ENCODE measurements around the gene NUMB.

The NUMB gene

DNA sequence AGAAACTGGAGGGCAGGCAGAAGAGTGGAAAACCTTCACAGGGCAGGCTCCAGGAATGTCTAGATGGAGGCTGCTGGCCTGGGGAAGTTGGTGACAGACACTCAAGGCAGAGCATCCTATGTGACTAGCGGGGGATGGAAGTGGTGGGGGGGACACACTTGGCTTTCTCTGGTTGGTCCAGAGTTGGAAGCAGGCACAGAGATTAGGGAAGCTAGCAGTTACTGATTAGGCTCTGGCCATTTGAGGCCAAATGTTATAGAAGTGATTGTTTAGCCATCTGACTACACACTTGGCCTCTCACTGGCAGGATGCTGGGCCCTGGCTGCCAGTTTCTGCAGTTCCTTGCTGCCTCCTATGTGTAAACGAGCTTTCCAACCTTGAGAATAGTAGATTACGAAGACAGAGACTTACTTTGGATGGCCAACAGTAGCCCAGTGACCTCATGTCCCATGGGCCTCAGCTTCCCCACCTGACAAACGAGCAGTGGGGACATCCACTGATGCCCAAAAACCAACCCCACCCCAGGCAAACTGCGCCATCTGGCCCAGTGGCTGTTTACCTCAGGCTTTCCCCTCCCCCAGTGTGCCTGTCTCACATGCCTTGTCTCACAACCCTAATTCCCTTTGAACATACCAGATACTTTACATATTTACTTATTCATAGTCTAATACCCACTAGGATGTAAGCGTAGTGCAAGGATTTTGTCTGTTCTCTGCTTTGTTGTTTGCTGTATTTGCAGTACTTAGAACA is 118.3 kb downstream of the NUMB start:
- Histone ChIP-seq H3K4me3 (no peak overlapping the region), H3K27ac (no peak overlapping the region)
- no peak for DNase-seq (ENCODE audit: low spot score)
- TF ChIP-seq, protein P1, sequence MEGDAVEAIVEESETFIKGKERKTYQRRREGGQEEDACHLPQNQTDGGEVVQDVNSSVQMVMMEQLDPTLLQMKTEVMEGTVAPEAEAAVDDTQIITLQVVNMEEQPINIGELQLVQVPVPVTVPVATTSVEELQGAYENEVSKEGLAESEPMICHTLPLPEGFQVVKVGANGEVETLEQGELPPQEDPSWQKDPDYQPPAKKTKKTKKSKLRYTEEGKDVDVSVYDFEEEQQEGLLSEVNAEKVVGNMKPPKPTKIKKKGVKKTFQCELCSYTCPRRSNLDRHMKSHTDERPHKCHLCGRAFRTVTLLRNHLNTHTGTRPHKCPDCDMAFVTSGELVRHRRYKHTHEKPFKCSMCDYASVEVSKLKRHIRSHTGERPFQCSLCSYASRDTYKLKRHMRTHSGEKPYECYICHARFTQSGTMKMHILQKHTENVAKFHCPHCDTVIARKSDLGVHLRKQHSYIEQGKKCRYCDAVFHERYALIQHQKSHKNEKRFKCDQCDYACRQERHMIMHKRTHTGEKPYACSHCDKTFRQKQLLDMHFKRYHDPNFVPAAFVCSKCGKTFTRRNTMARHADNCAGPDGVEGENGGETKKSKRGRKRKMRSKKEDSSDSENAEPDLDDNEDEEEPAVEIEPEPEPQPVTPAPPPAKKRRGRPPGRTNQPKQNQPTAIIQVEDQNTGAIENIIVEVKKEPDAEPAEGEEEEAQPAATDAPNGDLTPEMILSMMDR (IDR thresholded peaks at IDR 0.05), result no peak

DNA sequence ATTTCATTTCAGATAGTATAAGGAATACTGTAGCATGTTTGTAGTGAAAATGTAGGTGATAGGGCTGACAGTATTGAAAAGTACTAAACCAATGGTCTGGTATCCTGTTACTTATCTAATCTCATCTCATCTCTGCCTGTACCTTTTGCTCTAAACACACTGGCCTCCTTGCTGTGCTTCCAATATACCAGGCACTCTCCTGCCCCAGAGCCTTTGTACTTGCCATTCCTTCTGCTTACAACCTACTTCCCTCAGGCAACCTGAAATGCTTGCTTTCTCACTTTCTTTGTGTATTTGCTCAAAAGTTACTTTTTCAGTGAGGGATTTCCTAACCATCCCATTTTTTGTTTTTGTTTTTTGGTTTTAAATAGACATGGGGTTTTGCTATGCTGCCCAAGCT is 119.1 kb downstream of the NUMB start:
- H3K27ac ChIP-seq, result no peak overlapping the region
- H3K4me3 ChIP-seq, result no peak overlapping the region
- TF ChIP-seq, protein P1 (IDR thresholded peaks at IDR 0.05), result no peak
- no peak for DNase-seq (ENCODE audit: low spot score)

DNA sequence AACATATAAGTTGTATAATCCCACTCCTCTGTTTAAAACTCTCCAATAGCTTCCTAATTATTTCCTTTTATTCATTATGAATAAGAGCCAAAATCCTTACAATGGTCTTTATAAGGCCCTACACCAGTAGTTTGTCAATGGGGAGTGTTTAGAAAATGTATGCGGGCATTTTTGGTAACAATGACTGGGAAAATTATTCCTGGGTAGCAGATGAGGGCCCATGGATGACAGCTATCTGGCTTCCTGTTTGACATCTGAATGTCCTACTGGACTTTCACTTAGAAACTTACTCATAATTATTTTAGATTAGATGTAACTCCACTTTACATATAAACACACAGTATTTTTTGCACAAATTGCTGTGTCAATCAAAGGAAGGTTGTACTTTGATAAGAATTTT is 119.8 kb downstream of the NUMB start:
- DNase-seq (ENCODE audit: low spot score), result no peak
- Histone ChIP-seq H3K27ac (no peak overlapping the region), H3K4me3 (no peak overlapping the region)
- TF ChIP-seq, protein P1 (IDR thresholded peaks at IDR 0.05), result no peak

DNA sequence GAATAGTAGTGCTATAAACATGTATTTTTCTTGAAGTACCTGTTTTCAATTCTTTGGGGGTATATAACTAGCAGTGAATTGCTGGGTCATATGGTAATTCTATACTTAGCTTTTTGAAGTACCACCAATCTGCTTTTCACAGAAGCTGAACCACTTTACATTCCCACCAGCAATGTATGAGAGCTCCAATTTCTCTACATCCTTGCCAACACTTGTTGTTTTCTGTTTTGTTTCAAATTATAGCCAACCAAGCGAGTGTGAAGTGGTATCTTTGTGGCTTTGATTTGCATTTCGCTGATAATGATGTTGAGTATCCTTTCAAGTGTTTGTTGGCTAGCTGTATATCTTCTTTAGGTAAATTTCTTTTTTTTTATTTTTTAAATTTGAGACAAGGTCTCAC is 125.3 kb downstream of the NUMB start:
- TF ChIP-seq, protein P1 (IDR thresholded peaks at IDR 0.05), result no peak
- Histone ChIP-seq H3K4me3 (no peak overlapping the region), H3K27ac (no peak overlapping the region)
- no peak for DNase-seq (ENCODE audit: low spot score)

DNA sequence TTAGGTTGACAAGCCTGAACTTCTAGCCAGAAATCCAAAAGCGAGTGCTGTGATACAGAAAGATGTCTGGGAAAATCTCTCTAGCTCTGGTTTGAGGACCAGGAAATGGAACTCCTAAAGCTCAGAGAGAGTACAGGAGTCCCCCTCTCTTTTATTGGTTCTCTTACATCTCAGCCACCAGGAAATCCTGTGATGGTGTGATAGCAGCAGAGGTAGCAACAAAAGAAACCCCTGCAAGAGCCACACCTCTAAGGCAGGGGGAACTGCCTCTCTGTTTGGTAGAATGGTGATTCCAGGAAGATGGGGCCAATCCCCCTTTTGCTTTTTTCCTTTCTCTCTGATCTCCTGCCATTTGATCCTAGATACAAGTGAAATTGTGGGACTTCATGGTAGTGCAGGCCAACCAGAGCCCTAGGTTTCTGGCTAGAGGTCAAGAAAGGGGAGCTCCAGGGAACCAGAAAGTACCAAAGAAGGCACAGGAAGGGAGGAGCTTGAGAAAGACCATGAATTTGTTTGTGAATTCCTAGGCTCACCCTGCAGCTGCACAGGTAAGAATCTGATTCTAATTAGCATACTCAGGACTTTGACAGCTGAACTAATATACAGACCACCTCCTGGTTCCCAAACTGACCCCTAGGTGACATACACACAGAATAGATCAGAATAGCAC is 132.6 kb downstream of the NUMB start:
- TF ChIP-seq, protein P1 (IDR thresholded peaks at IDR 0.05), result no peak
- Histone ChIP-seq H3K27ac (no peak overlapping the region), H3K4me3 (no peak overlapping the region)
- DNase-seq (ENCODE audit: low spot score), result no peak

DNA sequence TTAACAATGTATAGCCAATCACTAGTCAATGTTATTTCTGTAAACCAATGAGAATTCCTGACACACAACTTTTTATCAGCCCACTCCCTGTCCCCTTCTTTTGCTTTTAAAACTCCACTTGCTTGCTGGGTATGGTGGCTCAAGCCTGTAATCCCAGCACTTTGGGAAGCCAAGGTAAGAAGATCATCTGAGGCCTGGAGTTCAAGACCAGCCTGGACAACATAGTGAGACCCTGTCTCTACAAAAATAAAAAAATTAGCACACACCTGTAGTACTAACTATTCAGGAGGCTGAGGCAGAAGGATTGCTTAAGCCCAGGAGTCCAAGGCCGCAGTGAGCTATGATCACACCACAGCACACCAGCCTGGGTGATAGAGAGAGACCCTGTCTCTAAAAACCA is 133.3 kb downstream of the NUMB start:
- TF ChIP-seq, protein P1 (IDR thresholded peaks at IDR 0.05), result no peak
- Histone ChIP-seq H3K27ac (no peak overlapping the region), H3K4me3 (no peak overlapping the region)

DNA sequence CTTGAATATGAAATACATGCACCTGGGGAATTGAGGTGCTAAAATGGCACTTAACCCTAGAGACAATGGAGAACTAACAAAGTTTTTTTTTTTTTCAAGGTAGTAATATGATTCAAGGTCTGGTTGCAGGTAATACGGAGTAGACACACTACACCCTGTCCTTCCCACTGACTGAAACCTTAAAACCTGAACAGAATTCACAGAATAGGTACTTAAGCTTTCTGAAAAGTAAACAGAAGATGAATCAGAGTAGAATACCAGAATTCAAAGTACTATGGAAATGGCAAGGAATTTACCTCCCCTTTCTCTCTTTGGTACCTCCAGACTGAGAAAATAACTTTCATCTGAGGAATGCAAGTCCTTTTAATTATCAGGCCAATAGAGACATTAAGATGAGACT is 133.8 kb downstream of the NUMB start:
- H3K4me3 ChIP-seq, result no peak overlapping the region
- no peak overlapping the region for H3K27ac ChIP-seq
- TF ChIP-seq, protein P1 (IDR thresholded peaks at IDR 0.05), result no peak
- DNase-seq (ENCODE audit: low spot score), result no peak

More for the DNA sequence above, 133.3 kb downstream of the NUMB start:
- no peak for DNase-seq (ENCODE audit: low spot score)
